Fibroblast of lung (primary cell): Measurements from ENCODE around the gene BRD3. TPM values are rescaled to one million over a fixed set of nuclear protein-coding genes. Genes with fewer than 3 reads are reported as not detected.

Experiments used
- DNase-seq, 2 donors: peaks; one replicate each; pipeline versions ENCODE4 v3.0.0 to v3.0.0-alpha.2; 2010; ENCODE audit warnings: low read depth in 2 of 2
- H2AFZ ChIP-seq: 2 replicates; pipeline ENCODE4 v1.5.1; 2012; ENCODE audit warnings: low read length, control low read depth, inconsistent platforms
- H3K27ac ChIP-seq: 2 replicates; pipeline ENCODE4 v1.5.1; 2011; ENCODE audit warnings: low read length, control low read depth; ENCODE audit not compliant: insufficient read depth
- H3K27me3 ChIP-seq: 2 replicates; pipeline ENCODE4 v1.5.1; 2011; ENCODE audit warnings: mild to moderate bottlenecking, low read length; ENCODE audit not compliant: control insufficient read depth, insufficient read depth
- H3K36me3 ChIP-seq: 2 replicates; pipeline ENCODE4 v1.5.1; 2011; ENCODE audit warnings: low read length; ENCODE audit not compliant: control insufficient read depth, insufficient read depth
- H3K4me1 ChIP-seq: 2 replicates; pipeline ENCODE4 v1.5.1; 2011; ENCODE audit warnings: low read length; ENCODE audit not compliant: control insufficient read depth, insufficient read depth; ENCODE audit errors: extremely low read depth
- H3K4me2 ChIP-seq: 2 replicates; pipeline ENCODE4 v1.5.1; 2011; ENCODE audit warnings: low read length, control low read depth; ENCODE audit not compliant: insufficient read depth; ENCODE audit errors: extremely low read depth
- H3K4me3 ChIP-seq, 4 experiments: fragments of 200-600 bp in 1 of 4; sonication (generic) in 1 of 4; replicated peaks in 1 of 4; 2 replicates each; pipeline ENCODE4 v1.5.1; 2011 to 2016; ENCODE audit warnings: low read length in 4 of 4, low read depth in 3 of 4, mild to moderate bottlenecking in 3 of 4, control low read depth in 2 of 4, inconsistent platforms in 1 of 4, mixed read lengths in 1 of 4; ENCODE audit not compliant: insufficient read depth in 1 of 4; ENCODE audit errors: control extremely low read depth in 1 of 4
- H3K79me2 ChIP-seq: 2 replicates; pipeline ENCODE4 v1.5.1; 2012; ENCODE audit warnings: mild to moderate bottlenecking, low read length, inconsistent platforms; ENCODE audit not compliant: control insufficient read depth, insufficient read depth
- H3K9ac ChIP-seq: 2 replicates; pipeline ENCODE4 v1.5.1; 2011; ENCODE audit warnings: mild to moderate bottlenecking, low read length, control low read depth; ENCODE audit not compliant: insufficient read depth
- H3K9me3 ChIP-seq: 2 replicates; pipeline ENCODE4 v1.5.1; 2012; ENCODE audit warnings: low read depth, low read length; ENCODE audit not compliant: control insufficient read depth, insufficient read depth
- H4K20me1 ChIP-seq: 2 replicates; pipeline ENCODE4 v1.5.1; 2011; ENCODE audit warnings: low read length; ENCODE audit not compliant: control insufficient read depth, insufficient read depth; ENCODE audit errors: extremely low read depth
- CTCF ChIP-seq, 2 donors: IDR thresholded peaks in 1 of 2; conservative IDR thresholded peaks in 1 of 2; 1 replicate in 1 of 2; 2 replicates in 1 of 2; pipeline ENCODE4 v1.5.1; 2011 to 2012; ENCODE audit warnings: low read length in 2 of 2, control low read depth in 1 of 2, inconsistent platforms in 1 of 2, low read depth in 1 of 2, mild to moderate bottlenecking in 1 of 2
- EZH2 ChIP-seq: IDR thresholded peaks from 2 replicates; pipeline ENCODE4 v1.5.1; 2012; ENCODE audit warnings: low read length, control low read depth, mild to moderate bottlenecking; ENCODE audit errors: missing control alignments
- polyA plus RNA-seq, 2 donors: library from polyadenylated mRNA; depleted of rRNA in 1 of 2; stranded (reverse) in 1 of 2; unstranded in 1 of 2; fragments of >200 nt; gene quantifications; 2 replicates each; pipeline ENCODE4 v1.2.1, GENCODE V29; 2011 to 2012; ENCODE audit warnings: missing spikeins in 1 of 2
- total RNA-seq: library from RNA; depleted of rRNA; stranded (reverse); fragments of >200 nt; gene quantifications from 2 replicates; pipeline ENCODE4 v1.2.1, GENCODE V29; 2014

The BRD3 gene
- total and polyA plus RNA-seq, 2 donors (not counting 1 experiment from before 2014, with no cell fraction given): 7.6 to 10.4 TPM

- Histone ChIP-seq H3K27ac (peak overlapping the region; percentile 83), H4K20me1 (no peaks in the 10 kb centered on the region), H3K27me3 (no peaks in the 10 kb centered on the region), H3K9me3 (no peaks in the 10 kb centered on the region), H2AFZ (no peak overlapping the region), H3K79me2 (peaks cover 50% of the 10 kb centered on the region), H3K9ac (peak overlapping the region; percentile 85), H3K4me2 (peak overlapping the region; percentile 86), H3K36me3 (no peaks in the 10 kb centered on the region), H3K4me1 (peaks cover 16% of the 10 kb centered on the region), H3K4me3 (peak overlapping the region; percentile 60 to 88 (median 64))
- no peak for DNase-seq
- TF ChIP-seq EZH2: no peak
- no peak for TF ChIP-seq CTCF (conservative IDR thresholded peaks at IDR 0.05 in 1 of 2, IDR thresholded peaks at IDR 0.05 in 1 of 2; ENCODE audit: low read depth in 1 of 2, low read length in 2 of 2)
Observed at GRCh38 chr9:133991214-133991921, 76.5 kb downstream of the BRD3 start.

GRCh38 chr9:133990366-133991213 lies 77.2 kb downstream of the BRD3 start:
- Histone ChIP-seq H3K27ac (peak overlapping the region; percentile 83), H3K9ac (peak overlapping the region; percentile 85), H3K9me3 (no peaks in the 10 kb centered on the region), H3K4me2 (peak overlapping the region; percentile 86), H2AFZ (no peak overlapping the region), H3K79me2 (peaks cover 57% of the 10 kb centered on the region), H3K4me3 (peak overlapping the region; percentile 60 to 88 (median 64)), H3K27me3 (no peaks in the 10 kb centered on the region), H4K20me1 (no peaks in the 10 kb centered on the region), H3K36me3 (no peaks in the 10 kb centered on the region), H3K4me1 (peaks cover 16% of the 10 kb centered on the region)
- peak; percentile 77 to 84 for DNase-seq
- no peak for TF ChIP-seq CTCF (conservative IDR thresholded peaks at IDR 0.05 in 1 of 2, IDR thresholded peaks at IDR 0.05 in 1 of 2; ENCODE audit: low read depth in 1 of 2, low read length in 2 of 2)
- TF ChIP-seq EZH2: no peak
